SU-DHL-6 (cell line): ENCODE measurements around the gene PXN.

Experiments
- EZH2phosphoT487 ChIP-seq: fragments of 200-600 bp; sonication (generic), shearing (Covaris generic); conservative IDR thresholded peaks from 2 replicates; pipeline ENCODE4 v1.6.1; 2018; ENCODE audit warnings: mild to moderate bottlenecking, antibody characterized with exemption, low read length, moderate library complexity, mixed read lengths
- TF ChIP-seq, protein P1 (sequence below): fragments of 200-600 bp; sonication (generic); IDR thresholded peaks from one replicate; pipeline ENCODE4 v1.5.1; 2017; ENCODE audit warnings: antibody characterized with exemption, mild to moderate bottlenecking, low read length, moderate library complexity; ENCODE audit not compliant: insufficient read depth, poor library complexity, severe bottlenecking

DNA sequence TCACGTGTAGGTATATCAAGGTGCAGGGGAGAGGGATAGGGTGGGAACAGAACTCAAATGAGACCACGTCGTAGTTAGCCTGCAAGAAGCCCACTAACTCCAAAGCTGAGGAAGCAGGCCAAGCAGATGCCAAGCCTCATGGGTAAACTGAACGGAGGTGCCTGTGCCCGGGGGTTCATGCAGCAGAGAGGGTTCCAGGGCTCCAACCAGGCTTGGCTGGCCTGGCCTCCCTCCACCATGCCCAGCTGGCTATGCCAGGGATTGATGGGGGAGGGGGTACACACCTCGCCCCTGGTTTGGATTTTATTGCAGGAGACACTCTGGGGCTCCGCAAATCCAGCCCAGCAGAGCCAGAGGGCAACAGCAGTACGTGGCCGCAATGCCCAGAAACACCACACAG lies 27.3 kb downstream of the PXN start:
- TF ChIP-seq, protein P1, sequence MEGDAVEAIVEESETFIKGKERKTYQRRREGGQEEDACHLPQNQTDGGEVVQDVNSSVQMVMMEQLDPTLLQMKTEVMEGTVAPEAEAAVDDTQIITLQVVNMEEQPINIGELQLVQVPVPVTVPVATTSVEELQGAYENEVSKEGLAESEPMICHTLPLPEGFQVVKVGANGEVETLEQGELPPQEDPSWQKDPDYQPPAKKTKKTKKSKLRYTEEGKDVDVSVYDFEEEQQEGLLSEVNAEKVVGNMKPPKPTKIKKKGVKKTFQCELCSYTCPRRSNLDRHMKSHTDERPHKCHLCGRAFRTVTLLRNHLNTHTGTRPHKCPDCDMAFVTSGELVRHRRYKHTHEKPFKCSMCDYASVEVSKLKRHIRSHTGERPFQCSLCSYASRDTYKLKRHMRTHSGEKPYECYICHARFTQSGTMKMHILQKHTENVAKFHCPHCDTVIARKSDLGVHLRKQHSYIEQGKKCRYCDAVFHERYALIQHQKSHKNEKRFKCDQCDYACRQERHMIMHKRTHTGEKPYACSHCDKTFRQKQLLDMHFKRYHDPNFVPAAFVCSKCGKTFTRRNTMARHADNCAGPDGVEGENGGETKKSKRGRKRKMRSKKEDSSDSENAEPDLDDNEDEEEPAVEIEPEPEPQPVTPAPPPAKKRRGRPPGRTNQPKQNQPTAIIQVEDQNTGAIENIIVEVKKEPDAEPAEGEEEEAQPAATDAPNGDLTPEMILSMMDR: no peak
- no peak for TF ChIP-seq EZH2phosphoT487
